ENCODE data around the gene RGS14. TPM values are rescaled to one million over a fixed set of nuclear protein-coding genes. Genes with fewer than 3 reads are reported as not detected.
"Not testable (repeated sequence)": the region's sequence is repeated elsewhere in the genome, so short reads cannot be mapped to it uniquely, and the experiment has no call there.

RGS14 gene
- total RNA-seq, 1 experiment from 2014 or later, result 4.8 TPM

DNA sequence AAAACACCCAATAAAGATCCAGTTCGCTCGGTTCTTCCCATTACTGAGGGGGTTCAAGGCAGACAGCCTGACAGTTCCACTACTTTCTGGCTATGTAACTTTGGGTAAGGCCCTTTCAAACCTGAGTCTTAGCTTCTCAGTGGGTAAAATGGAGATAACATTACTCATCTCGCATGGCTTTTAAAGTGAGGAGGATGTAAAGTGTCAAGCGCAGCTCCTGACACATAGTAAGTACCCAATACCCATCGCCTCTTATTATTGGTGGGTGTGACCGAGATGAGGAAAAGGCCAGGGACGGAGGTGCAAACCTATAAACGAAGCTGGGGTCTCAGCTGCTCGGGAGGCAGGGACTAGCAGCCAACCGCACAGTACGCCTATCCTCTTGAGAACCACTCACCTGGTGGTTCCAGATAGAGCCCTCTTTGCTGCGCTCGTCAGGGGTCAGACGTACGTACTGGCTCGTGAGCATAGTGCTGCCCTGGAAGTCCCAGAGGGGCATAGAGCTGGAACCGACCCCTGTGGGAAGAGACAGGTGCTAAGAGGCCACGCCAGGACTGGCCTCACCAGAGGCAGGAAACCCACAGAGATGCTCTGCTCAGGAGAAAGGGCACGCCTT, 6.8 kb upstream of the RGS14 start:
- peaks cover 8% of the 10 kb centered on the region; the same call in 1 of the 2 replicates for H3K4me1 ChIP-seq
- no peaks in the 10 kb centered on the region for H3K27me3 ChIP-seq

DNA sequence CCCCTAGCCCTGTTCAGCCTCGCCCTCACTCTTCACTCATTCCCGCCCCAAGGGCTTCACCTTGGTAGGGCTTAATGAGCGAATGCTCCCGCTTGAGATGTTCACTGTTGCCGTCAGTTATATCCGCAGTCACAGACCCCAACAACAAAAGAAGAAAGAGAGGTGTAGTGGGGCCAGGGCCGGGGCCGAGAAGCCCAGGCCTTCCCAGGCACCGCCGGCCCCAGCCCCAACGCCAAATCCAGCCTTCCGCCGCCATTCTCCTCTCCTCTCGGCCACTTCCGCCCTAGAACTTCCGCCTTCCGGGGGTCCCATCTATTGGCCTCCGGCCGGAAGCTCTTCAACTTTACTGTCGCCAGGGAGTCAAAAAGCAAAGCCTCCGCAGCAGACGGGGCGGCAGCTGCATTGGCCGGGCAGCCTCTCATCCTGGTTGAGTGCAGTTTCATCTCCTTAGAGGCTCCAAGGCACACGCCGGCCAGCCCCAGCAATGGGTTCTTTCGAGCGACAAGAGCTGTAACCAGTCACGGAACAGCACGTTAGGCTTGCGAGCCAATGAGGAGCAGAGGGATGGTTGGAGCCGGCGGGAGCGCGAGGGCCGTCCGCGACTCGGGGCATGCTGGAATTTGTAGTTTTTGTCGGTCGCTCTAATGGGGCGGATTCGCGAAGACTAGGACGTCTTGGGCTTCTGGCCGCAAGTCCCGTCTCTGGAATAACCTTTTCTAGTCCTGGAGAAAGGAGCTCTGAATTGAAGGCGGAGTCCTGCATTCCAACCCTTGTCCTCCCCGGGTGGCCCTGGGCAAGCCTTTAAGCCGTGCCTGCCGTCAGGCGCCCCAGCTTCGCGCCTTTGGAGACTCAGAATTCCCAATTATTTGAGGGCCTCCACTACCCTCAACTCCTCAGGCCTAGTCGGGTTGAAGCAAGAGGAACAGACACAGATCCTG, 6.1 kb upstream of the RGS14 start, which contains the start of gene LMAN2:
TSS of gene LMAN2 (minus strand) at position 277 of the 938 bp plus-strand sequence. CDS start at position 256, 21 bp downstream.
- Histone ChIP-seq H3K4me3 (peak within 1 kb of the TSS; percentile 77), H3K27ac (peak within 1 kb of the TSS; percentile 86), H3K27me3 (peaks cover 1% of the 10 kb centered on the region; the same call in 1 of the 2 replicates), H3K4me1 (peaks cover 8% of the 10 kb centered on the region; the same call in 1 of the 2 replicates), H3K9me3 (replicated peaks) (no peaks in the 10 kb centered on the region), H3K36me3 (no peaks in the 10 kb centered on the region)
- DNase-seq, result peak; percentile 95 to 97

More for the DNA sequence above, 6.8 kb upstream of the RGS14 start:
- Histone ChIP-seq H3K27ac (peak overlapping the region; percentile 86), H3K9me3 (replicated peaks) (no peaks in the 10 kb centered on the region), H3K36me3 (no peaks in the 10 kb centered on the region; the same call in 1 of the 2 replicates), H3K4me3 (peak overlapping the region; percentile 77)
- peak in 1 of 2 experiments; percentile 25 for DNase-seq

DNA sequence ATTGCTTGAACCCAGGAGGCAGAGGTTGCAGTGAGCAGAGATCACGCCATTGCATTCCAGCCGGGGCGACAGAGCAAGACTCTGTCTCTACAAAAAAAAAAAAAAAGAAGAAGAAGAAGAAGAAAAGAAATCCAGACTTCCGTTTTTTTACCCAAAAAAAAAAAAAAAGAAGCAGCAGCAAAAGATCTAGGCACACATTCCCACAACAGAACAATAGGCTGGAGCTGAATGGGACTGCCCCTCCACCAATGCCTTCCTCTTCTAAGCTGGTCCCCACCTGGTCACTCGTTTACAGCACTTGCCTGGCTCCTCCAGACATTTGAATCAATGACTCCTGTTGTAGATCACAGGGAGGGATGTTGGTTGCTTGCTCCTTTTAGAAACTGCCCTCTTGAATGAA, 4.6 kb upstream of the RGS14 start:
- DNase-seq, result no peak
- Histone ChIP-seq H3K4me1 (peaks cover 12% of the 10 kb centered on the region; the same call in 1 of the 2 replicates), H3K36me3 (no peaks in the 10 kb centered on the region), H3K27ac (no peak overlapping the region), H3K4me3 (no peak overlapping the region), H3K9me3 (replicated peaks) (no peaks in the 10 kb centered on the region), H3K27me3 (peaks cover 13% of the 10 kb centered on the region; the same call in 1 of the 2 replicates)

DNA sequence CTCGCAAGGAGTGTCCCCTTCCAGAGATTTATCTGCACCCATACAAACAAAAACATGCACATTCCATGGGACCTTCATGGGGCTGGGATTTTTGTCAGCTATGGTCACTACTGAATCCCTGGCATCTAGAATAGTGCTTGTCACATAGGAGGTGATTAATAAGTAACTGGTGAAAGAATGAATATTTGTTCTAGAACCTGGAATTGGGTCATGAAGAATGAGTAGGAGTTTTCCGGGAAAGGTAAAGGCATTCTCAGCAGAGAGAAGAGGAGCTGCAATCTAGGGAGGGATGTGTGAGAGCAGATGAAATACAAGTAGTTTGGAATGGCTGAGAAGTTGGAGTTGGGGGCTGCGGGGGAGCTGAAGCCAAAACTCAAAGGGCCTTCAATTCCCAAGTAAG, 3.5 kb upstream of the RGS14 start:
- Histone ChIP-seq H3K27ac (no peak overlapping the region), H3K9me3 (replicated peaks) (no peaks in the 10 kb centered on the region), H3K36me3 (no peaks in the 10 kb centered on the region), H3K4me3 (no peak overlapping the region), H3K27me3 (peaks cover 25% of the 10 kb centered on the region), H3K4me1 (peaks cover 14% of the 10 kb centered on the region; the same call in 1 of the 2 replicates)
- DNase-seq, result no peak

DNA sequence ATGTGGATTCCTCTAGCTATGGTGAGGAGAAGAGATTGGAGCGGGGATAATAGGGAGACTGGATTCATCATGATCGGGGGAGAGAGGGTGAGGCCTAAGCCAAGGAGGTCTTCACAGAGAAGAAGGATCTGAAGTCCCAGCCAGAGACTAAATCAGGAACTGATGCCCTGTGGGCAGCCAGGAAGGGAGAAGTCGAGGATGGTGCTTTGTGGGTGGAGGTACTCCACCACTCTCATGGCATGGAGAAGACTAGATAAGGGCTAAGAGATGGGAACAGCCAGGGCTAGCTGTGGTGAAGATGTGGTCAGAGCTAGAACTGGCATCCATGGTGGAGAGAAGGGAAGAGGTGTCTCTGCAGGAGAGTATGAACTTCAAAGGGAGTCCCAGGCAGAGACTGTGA, 3.0 kb upstream of the RGS14 start:
- H3K4me3 ChIP-seq, result no peak overlapping the region
- no peak for DNase-seq
- peaks cover 29% of the 10 kb centered on the region for H3K27me3 ChIP-seq
- H3K36me3 ChIP-seq, result no peaks in the 10 kb centered on the region
- peaks cover 14% of the 10 kb centered on the region; the same call in 1 of the 2 replicates for H3K4me1 ChIP-seq
- H3K9me3 ChIP-seq (replicated peaks), result no peaks in the 10 kb centered on the region
- no peak overlapping the region for H3K27ac ChIP-seq

DNA sequence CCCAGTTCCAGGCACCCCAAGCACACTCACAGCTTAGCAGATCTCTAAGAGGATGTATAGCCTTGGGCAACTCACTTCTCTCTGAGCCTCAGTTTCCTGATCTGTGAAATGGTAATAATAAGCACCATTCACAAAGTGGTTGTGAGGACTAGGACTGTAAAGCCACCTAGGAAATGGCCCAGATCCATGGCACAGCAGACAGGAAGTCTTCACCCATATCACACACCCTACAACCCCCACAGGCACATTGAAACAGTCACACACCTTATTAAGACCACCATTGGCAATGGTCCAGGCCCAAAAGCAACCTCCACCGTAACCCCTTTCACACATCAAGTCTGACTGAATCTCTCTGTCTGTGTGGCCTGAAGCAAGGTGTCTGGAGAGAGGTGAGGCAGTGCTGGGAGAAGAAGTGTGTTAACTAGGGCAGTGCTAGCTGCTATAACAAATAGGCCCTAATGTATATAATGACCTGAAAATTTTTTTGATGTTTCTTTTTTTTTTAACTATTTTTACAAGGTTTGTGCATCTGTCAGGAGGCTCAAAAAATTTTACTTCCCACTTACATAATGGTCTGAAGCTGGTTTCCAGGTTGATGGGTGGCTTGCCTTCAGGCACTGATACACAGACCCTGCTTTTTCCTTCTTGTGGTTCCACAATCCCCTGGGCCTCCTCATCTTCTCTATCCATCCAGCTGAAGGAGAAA, 2.4 kb upstream of the RGS14 start:
- H3K9me3 ChIP-seq (replicated peaks), result no peaks in the 10 kb centered on the region
- no peak overlapping the region for H3K4me3 ChIP-seq
- H3K4me1 ChIP-seq, result peaks cover 13% of the 10 kb centered on the region; the same call in 1 of the 2 replicates
- no peaks in the 10 kb centered on the region for H3K36me3 ChIP-seq
- H3K27ac ChIP-seq, result no peak overlapping the region
- DNase-seq, result no peak
- peaks cover 30% of the 10 kb centered on the region for H3K27me3 ChIP-seq

DNA sequence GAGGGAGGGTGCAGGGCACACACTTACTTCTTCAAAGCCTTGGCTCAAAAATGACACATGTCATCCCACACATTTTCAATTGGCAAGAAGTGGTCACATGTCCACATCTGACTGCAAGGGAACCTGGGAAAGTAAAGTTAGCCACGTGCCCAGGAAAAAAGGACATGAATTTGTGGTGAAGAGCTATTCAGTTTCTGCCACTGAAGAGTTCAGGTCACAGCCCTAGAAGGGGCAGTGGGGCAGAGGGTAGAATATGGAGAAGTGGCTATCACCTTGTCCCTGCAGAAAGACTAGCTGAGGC, 1.9 kb upstream of the RGS14 start:
- Histone ChIP-seq H3K4me3 (no peak overlapping the region), H3K36me3 (no peaks in the 10 kb centered on the region), H3K9me3 (replicated peaks) (no peaks in the 10 kb centered on the region), H3K4me1 (peaks cover 8% of the 10 kb centered on the region; the same call in 1 of the 2 replicates), H3K27me3 (peaks cover 30% of the 10 kb centered on the region), H3K27ac (no peak overlapping the region)
- no peak for DNase-seq

DNA sequence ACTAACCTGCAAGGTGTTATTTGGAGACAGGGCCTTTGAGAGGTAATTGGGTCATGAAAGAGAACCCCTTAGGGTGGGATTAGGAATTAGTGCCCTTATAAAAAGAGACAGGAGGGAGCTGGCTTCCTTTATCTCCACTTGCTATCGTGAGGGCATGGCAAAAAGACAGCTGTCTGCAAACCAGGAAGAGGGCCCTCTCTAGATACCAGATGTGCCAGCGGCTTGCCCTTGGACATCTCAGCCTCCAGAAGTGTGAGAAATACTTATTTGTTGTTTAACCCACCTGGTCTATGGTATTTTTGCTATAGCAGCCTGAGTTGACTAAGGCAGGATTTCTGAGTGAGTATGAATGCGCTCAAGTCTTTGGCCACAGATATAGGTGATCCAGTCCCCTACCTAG, 978 bp upstream of the RGS14 start:
- H3K4me1 ChIP-seq, result peaks cover 8% of the 10 kb centered on the region; the same call in 1 of the 2 replicates
- H3K9me3 ChIP-seq (replicated peaks), result no peaks in the 10 kb centered on the region
- DNase-seq, result no peak
- H3K27ac ChIP-seq, result no peak overlapping the region
- H3K36me3 ChIP-seq, result no peaks in the 10 kb centered on the region
- H3K4me3 ChIP-seq, result no peak overlapping the region
- H3K27me3 ChIP-seq, result peaks cover 30% of the 10 kb centered on the region

DNA sequence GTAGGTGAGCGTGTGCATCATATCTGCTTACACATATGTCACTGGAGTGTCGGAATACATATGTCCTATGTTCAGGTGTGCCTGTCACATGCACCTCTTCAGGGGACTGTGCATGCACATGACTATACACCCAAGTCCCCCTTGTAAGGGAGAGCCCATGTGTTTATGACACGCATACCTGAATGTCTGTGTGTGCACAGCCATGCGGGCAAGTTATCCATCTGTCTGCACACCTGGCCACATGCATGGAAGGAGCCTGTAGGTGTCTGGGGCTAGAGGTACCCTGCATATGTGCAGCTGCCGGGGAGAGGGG, 622 bp upstream of the RGS14 start:
- no peaks in the 10 kb centered on the region for H3K36me3 ChIP-seq

DNA sequence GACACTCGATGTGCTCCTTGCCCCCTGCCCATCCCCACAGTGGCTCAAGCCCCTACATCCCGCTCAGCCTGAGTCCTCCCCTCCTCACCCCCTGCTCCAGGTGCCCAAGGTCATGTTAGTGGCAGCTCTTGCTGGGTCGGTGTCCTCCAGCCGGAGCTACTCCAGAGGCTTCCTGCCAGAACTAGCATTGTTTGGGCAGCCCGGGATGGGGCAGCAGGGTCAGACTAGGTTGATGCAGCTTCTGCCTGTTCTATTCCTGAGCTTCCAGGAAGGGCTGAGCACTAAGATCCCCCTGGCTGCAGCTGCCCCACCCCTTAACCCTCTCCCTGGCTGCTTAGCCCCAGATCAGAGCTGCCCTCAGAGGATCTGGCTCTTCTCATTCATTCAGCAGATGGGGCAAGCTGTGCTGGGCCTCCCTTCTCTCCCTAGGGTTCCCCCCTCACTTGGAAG, 671 bp downstream of the RGS14 start:
- H3K4me3 ChIP-seq, result no peak overlapping the region; the same call in 1 of the 2 replicates
- no peak for DNase-seq
- no peaks in the 10 kb centered on the region for H3K9me3 ChIP-seq (replicated peaks)
- no peaks in the 10 kb centered on the region for H3K36me3 ChIP-seq
- peaks cover 30% of the 10 kb centered on the region for H3K27me3 ChIP-seq
- H3K27ac ChIP-seq, result no peak overlapping the region
- H3K4me1 ChIP-seq, result peaks cover 8% of the 10 kb centered on the region; the same call in 1 of the 2 replicates

More for the DNA sequence above, 622 bp upstream of the RGS14 start:
- Histone ChIP-seq H3K27me3 (peaks cover 30% of the 10 kb centered on the region), H3K4me3 (no peak overlapping the region), H3K27ac (no peak overlapping the region), H3K9me3 (replicated peaks) (no peaks in the 10 kb centered on the region), H3K4me1 (peaks cover 8% of the 10 kb centered on the region; the same call in 1 of the 2 replicates)
- DNase-seq, result no peak

DNA sequence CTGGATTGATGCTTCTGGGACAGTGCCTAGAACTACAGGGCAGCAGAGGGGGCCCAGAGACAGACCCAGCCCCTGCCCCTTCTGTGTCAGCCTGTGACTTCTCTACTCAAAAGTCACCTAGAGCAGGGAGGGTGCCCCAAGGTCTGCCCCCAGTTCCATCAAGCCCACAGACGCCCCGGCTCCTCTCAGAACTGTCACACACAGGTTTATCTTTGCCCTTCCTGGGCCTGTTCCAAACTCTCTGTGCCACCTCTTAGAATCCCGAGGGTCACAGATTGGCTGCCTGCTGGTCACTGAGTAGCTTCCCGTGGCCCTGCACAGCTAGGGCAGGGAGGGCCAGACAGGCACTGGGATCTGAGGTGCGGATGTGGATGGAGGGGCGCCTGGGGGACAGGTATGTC, 1.7 kb downstream of the RGS14 start:
- no peaks in the 10 kb centered on the region for H3K9me3 ChIP-seq (replicated peaks)
- H3K27me3 ChIP-seq, result peaks cover 30% of the 10 kb centered on the region
- H3K4me3 ChIP-seq, result no peak overlapping the region
- H3K27ac ChIP-seq, result no peak overlapping the region
- H3K36me3 ChIP-seq, result no peaks in the 10 kb centered on the region
- no peak for DNase-seq
- H3K4me1 ChIP-seq, result peaks cover 8% of the 10 kb centered on the region; the same call in 1 of the 2 replicates

DNA sequence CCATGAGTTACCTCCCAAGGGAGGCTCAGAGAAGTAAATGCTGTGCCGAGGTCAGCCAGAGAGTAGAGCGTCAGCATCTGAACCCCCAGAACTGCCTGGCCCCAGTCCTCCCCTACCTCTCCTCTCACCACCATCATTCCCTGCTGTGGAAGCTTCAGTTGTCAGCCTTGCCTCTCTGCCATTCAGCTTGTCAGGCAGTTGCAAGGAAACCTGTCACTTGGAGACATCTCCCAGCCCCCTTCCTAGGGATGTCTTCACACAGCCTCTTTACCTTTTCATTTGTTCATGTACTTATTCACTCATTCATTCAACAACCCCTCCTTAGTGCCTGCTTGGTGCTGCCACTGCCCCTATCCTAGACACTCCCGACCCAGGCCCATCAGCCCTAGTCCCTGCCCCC, 2.1 kb downstream of the RGS14 start:
- no peak overlapping the region for H3K4me3 ChIP-seq
- peaks cover 8% of the 10 kb centered on the region; the same call in 1 of the 2 replicates for H3K4me1 ChIP-seq
- H3K27me3 ChIP-seq, result peaks cover 30% of the 10 kb centered on the region
- no peak overlapping the region for H3K27ac ChIP-seq
- H3K36me3 ChIP-seq, result no peaks in the 10 kb centered on the region
- no peak for DNase-seq
- no peaks in the 10 kb centered on the region for H3K9me3 ChIP-seq (replicated peaks)

DNA sequence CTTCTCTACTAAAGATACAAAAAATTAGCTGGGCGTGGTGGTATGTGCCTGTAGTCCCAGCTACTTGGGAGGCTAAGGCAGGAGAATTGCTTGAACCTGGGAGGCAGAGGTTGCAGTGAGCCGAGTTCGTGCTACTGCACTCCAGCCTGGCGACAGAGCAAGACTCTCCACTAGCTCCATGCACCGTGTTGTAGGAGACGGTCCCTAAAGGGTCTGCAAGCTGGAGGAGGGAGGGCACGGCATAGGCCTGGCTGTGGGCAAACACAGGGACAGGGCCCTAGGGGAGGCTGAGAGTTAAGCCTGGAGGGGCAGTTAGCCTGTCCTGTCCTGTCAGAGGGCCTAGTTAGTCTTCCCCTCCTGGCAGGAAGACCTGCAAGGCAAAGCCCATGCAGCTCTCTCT, 3.0 kb downstream of the RGS14 start:
- not testable (repeated sequence) for H3K4me1 ChIP-seq; DNase-seq; H3K36me3 ChIP-seq; H3K9me3 ChIP-seq (replicated peaks); H3K4me3 ChIP-seq; H3K27ac ChIP-seq
- H3K27me3 ChIP-seq, result peaks cover 30% of the 10 kb centered on the region

DNA sequence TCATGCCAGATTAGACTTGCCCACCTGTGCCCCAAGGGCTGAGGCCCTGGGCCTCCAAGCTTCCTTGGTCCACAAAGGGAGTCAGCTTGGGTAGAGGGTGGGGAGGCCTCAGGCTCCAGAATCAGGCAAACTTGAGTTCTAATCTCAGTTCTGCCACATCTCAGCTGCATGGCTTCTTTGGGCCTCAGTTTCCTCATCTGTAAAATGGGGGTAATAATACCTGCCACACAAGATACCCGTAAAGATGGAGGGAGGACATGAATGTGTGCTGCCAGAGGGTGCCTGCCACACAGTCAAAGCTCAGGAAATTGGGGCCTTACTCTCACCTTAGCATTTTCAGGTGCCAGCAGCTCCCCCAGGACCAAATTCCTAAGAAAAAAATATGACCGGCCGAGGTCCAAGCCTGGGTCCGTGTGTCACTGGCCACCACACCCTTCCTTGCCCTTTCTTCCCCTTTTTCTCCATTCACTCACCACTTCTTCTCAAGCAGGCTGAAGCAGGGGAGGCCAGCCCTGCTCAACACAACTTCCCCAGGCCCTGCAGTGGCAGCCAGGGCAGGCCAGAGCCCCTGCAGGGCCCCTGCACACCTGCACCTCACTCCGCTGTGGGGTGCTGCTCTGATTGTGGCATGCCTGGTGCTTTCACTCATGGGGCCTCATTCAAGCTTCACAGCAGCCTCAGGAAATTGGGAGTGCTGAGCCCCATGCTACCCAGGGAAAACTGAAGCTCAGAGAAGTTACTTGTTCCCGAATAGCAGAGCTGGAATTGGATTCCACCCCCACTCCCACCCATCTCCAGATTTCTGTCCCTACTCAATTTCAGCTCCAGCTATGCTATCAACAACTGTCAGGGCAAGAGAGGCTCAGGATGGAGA, 3.9 kb downstream of the RGS14 start:
- Histone ChIP-seq H3K36me3 (no peaks in the 10 kb centered on the region), H3K4me3 (no peak overlapping the region), H3K27me3 (peaks cover 29% of the 10 kb centered on the region), H3K4me1 (peaks cover 14% of the 10 kb centered on the region; the same call in 1 of the 2 replicates), H3K27ac (no peak overlapping the region), H3K9me3 (replicated peaks) (no peaks in the 10 kb centered on the region)
- no peak for DNase-seq
